ENCODE data around the gene PTPRS. TPM values are rescaled to one million over a fixed set of nuclear protein-coding genes. Genes with fewer than 3 reads are reported as not detected.
A peak's percentile ranks its signal among the peaks of the same experiment; 100 is the strongest.

The PTPRS gene
- total and polyA plus RNA-seq, 9 of the 15 experiments (the other 6 are each of a cell fraction or from before 2014, with no cell fraction given): 1.1 to 49.4 (median 14.1) TPM

GRCh38 chr19:5340637-5341447 is at the start of gene PTPRS (continued):
- peak; percentile 78 for TF ChIP-seq MYC (IDR thresholded peaks at IDR 0.05; ENCODE audit: low read depth, low read length)
- TF ChIP-seq MYC (CRISPR knock-in tag; IDR thresholded peaks at IDR 0.05; ENCODE audit: borderline replicate concordance, low read depth): no peak
- no peak for TF ChIP-seq ADNP (tag; IDR thresholded peaks at IDR 0.05)
- TF ChIP-seq MXI1 (IDR thresholded peaks at IDR 0.05; ENCODE audit: low read depth, low read length): peak; percentile 96
- TF ChIP-seq ZNF695 (CRISPR knock-in tag; IDR thresholded peaks at IDR 0.05): no peak
- peak in 1 of 2 experiments; percentile 67; a peak in 1 of 4 replicates for TF ChIP-seq ZNF639 (CRISPR knock-in tag; conservative IDR thresholded peaks at IDR 0.05 in 1 of 2, IDR thresholded peaks at IDR 0.05 in 1 of 2)
- no peak for TF ChIP-seq RBM22 (IDR thresholded peaks at IDR 0.05; ENCODE audit: low read depth, low read length, poor library complexity, severe bottlenecking)
- TF ChIP-seq VEZF1 (CRISPR knock-in tag; IDR thresholded peaks at IDR 0.05): peak; percentile 88
- TF ChIP-seq BHLHE40 (IDR thresholded peaks at IDR 0.05; ENCODE audit: low read length): 0 out of 2 replicates have a peak, but pooled peaks have one; percentile 49
- TF ChIP-seq ZNF75A (CRISPR knock-in tag; IDR thresholded peaks at IDR 0.05): no peak
- peak; percentile 65; the same call in 1 of the 2 replicates for TF ChIP-seq ZNF766 (CRISPR knock-in tag; conservative IDR thresholded peaks at IDR 0.05)
- TF ChIP-seq GABPB1 (CRISPR knock-in tag; IDR thresholded peaks at IDR 0.05): peak; percentile 65
- TF ChIP-seq EP400 (IDR thresholded peaks at IDR 0.05): no peak
- TF ChIP-seq, protein P1, sequence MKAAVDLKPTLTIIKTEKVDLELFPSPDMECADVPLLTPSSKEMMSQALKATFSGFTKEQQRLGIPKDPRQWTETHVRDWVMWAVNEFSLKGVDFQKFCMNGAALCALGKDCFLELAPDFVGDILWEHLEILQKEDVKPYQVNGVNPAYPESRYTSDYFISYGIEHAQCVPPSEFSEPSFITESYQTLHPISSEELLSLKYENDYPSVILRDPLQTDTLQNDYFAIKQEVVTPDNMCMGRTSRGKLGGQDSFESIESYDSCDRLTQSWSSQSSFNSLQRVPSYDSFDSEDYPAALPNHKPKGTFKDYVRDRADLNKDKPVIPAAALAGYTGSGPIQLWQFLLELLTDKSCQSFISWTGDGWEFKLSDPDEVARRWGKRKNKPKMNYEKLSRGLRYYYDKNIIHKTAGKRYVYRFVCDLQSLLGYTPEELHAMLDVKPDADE (conservative IDR thresholded peaks at IDR 0.05; ENCODE audit: control insufficient read depth, low read depth, low read length): peak; percentile 77; the same call in 1 of the 2 replicates
- no peak for TF ChIP-seq FOXM1 (IDR thresholded peaks at IDR 0.05; ENCODE audit: low read depth)
- TF ChIP-seq FOXM1 (CRISPR knock-in tag; IDR thresholded peaks at IDR 0.05; ENCODE audit: low read depth): peak; percentile 81; the same call in 1 of the 2 replicates
- TF ChIP-seq EHMT2 (IDR thresholded peaks at IDR 0.05): no peak
- no peak for TF ChIP-seq CBFB (CRISPR knock-in tag; IDR thresholded peaks at IDR 0.05)
- TF ChIP-seq, protein P2, sequence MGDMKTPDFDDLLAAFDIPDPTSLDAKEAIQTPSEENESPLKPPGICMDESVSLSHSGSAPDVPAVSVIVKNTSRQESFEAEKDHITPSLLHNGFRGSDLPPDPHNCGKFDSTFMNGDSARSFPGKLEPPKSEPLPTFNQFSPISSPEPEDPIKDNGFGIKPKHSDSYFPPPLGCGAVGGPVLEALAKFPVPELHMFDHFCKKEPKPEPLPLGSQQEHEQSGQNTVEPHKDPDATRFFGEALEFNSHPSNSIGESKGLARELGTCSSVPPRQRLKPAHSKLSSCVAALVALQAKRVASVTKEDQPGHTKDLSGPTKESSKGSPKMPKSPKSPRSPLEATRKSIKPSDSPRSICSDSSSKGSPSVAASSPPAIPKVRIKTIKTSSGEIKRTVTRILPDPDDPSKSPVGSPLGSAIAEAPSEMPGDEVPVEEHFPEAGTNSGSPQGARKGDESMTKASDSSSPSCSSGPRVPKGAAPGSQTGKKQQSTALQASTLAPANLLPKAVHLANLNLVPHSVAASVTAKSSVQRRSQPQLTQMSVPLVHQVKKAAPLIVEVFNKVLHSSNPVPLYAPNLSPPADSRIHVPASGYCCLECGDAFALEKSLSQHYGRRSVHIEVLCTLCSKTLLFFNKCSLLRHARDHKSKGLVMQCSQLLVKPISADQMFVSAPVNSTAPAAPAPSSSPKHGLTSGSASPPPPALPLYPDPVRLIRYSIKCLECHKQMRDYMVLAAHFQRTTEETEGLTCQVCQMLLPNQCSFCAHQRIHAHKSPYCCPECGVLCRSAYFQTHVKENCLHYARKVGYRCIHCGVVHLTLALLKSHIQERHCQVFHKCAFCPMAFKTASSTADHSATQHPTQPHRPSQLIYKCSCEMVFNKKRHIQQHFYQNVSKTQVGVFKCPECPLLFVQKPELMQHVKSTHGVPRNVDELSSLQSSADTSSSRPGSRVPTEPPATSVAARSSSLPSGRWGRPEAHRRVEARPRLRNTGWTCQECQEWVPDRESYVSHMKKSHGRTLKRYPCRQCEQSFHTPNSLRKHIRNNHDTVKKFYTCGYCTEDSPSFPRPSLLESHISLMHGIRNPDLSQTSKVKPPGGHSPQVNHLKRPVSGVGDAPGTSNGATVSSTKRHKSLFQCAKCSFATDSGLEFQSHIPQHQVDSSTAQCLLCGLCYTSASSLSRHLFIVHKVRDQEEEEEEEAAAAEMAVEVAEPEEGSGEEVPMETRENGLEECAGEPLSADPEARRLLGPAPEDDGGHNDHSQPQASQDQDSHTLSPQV (IDR thresholded peaks at IDR 0.05): peak; percentile 72

All from K562 (cell line).